Spleen (tissue), 7 donors: ENCODE data around the gene AJM1.

Experiments
- CTCF ChIP-seq, 11 experiments: fragments of 200-600 bp in 7 of 11; fragments of 450-650 bp in 4 of 11; sonication (generic) in 4 of 11; IDR thresholded peaks in 8 of 11; conservative IDR thresholded peaks in 3 of 11; 1 replicate in 7 of 11; 2 replicates in 4 of 11; pipeline versions ENCODE4 v1.4.0 to v1.8.0; 2016 to 2021; ENCODE audit warnings: antibody characterized with exemption in 11 of 11, inconsistent platforms in 4 of 11, mild to moderate bottlenecking in 1 of 11
- POLR2A ChIP-seq, 3 donors: fragments of 450-650 bp; IDR thresholded peaks; one replicate each; pipeline ENCODE4 v1.5.1; 2017; ENCODE audit warnings: antibody characterized with exemption in 3 of 3, mild to moderate bottlenecking in 1 of 3
- POLR2AphosphoS5 ChIP-seq, 3 donors: sonication (generic); formaldehyde crosslinking; IDR thresholded peaks; one replicate each; pipeline ENCODE4 v1.5.1; 2017; ENCODE audit warnings: antibody characterized with exemption in 3 of 3
- donor health status: DM: no; HTN: no; CAD: no; lungs with moderate emphysema.
- donor health status: DM: no; HTN: no; CAD: no.
- donor health status: DM: no; HTN: no; CAD: no.

GRCh38 chr9:136856079-136856476 is 13.8 kb downstream of the AJM1 start:
- no peak for TF ChIP-seq CTCF (IDR thresholded peaks at IDR 0.05 in 8 of 11, conservative IDR thresholded peaks at IDR 0.05 in 3 of 11)
- TF ChIP-seq POLR2A (IDR thresholded peaks at IDR 0.05): no peak
- TF ChIP-seq POLR2AphosphoS5 (IDR thresholded peaks at IDR 0.05): no peak
